ENCODE measurements around the gene FCGR2B. TPM values are rescaled to one million over a fixed set of nuclear protein-coding genes. Genes with fewer than 3 reads are reported as not detected.
"Not testable (repeated sequence)": the region's sequence is repeated elsewhere in the genome, so short reads cannot be mapped to it uniquely, and the experiment has no call there.

Gene FCGR2B
- total and polyA plus RNA-seq, 2 donors (not counting 3 experiments of a cell fraction or from before 2014, with no cell fraction given), result not detected

GRCh38 chr1:161636976-161637375 is 26.0 kb upstream of the FCGR2B start:
- H3K79me2 ChIP-seq (ENCODE audit: control insufficient read depth, insufficient read depth, low read length); H3K9me1 ChIP-seq (replicated peaks; ENCODE audit: control insufficient read depth, extremely low read depth, insufficient read depth, low read length); H3K27ac ChIP-seq (ENCODE audit: insufficient read depth, low read depth, low read length); H3K36me3 ChIP-seq (ENCODE audit: control insufficient read depth in 2 of 2, extremely low read depth in 1 of 2, insufficient read depth in 2 of 2, low read length in 2 of 2); H3K9ac ChIP-seq (replicated peaks; ENCODE audit: extremely low read depth, insufficient read depth, low read length); H3K4me1 ChIP-seq (ENCODE audit: control insufficient read depth, extremely low read depth, insufficient read depth, low read length); dilution Hi-C loops (cut with MboI; ENCODE audit: extremely low pct_ligation_motif_present, low sequenced_read_pairs); H3K9me3 ChIP-seq (replicated peaks; ENCODE audit: control insufficient read depth, insufficient read depth, low read length); H2AFZ ChIP-seq (ENCODE audit: low read depth, low read length); DNase-seq (ENCODE audit: low read depth, low spot score); H4K20me1 ChIP-seq (replicated peaks; ENCODE audit: control insufficient read depth, extremely low read depth, insufficient read depth, low read length); BruUV-seq (replicated peaks); CTCF ChIA-PET; intact Hi-C loops (cut with micrococcal nuclease); POLR2A ChIA-PET; H3K4me2 ChIP-seq (ENCODE audit: insufficient read depth, low read length); FAIRE-seq; H3K4me3 ChIP-seq (replicated peaks in 1 of 3; ENCODE audit: insufficient read depth in 1 of 3, low read depth in 1 of 3, low read length in 3 of 3); H3K27me3 ChIP-seq (ENCODE audit: control insufficient read depth in 2 of 2, insufficient read depth in 2 of 2, low read length in 2 of 2): not testable (repeated sequence)

DNA sequence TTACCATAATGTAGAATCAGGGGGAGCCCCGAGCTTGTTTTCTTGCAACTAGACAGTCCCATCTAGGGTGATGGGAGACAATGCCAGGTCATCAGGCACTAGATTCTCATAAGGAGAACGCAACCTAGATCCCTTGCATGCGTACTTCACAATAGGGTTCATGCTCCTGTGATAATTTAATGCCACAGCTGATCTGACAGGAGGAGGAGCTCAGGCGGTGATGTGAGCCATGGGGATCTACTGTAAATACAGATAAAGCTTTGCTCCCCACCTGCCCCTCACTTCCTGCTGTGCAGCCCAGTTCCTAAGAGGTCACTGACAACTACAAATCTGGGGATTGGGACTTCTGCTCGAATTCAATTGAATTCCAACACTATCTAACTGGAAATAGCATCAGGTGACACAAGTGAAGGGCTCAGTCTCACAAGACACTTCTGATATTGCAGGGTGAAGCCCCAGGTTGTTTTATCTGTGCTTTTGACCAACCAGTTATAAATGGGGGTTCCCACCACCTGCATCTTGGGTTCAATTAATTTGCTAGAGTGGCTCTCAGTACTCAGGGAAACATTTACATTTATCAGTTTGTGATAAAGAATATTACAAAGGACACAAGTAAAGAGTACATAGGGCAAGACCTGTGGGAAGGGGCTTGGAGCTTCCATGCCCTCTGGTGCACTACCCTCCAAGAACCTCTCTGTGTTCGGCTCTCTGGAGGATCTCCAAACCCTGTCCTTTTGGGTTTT is 24.5 kb upstream of the FCGR2B start:
- H3K4me1 ChIP-seq (ENCODE audit: control insufficient read depth, extremely low read depth, insufficient read depth, low read length); H3K9me1 ChIP-seq (replicated peaks; ENCODE audit: control insufficient read depth, extremely low read depth, insufficient read depth, low read length); H3K36me3 ChIP-seq (ENCODE audit: control insufficient read depth in 2 of 2, extremely low read depth in 1 of 2, insufficient read depth in 2 of 2, low read length in 2 of 2); DNase-seq (ENCODE audit: low read depth, low spot score); H3K9me3 ChIP-seq (replicated peaks; ENCODE audit: control insufficient read depth, insufficient read depth, low read length); H3K4me2 ChIP-seq (ENCODE audit: insufficient read depth, low read length); intact Hi-C loops (cut with micrococcal nuclease); CTCF ChIA-PET; H3K4me3 ChIP-seq (replicated peaks in 1 of 3; ENCODE audit: insufficient read depth in 1 of 3, low read depth in 1 of 3, low read length in 3 of 3); H4K20me1 ChIP-seq (replicated peaks; ENCODE audit: control insufficient read depth, extremely low read depth, insufficient read depth, low read length); H3K79me2 ChIP-seq (ENCODE audit: control insufficient read depth, insufficient read depth, low read length); POLR2A ChIA-PET; H2AFZ ChIP-seq (ENCODE audit: low read depth, low read length); H3K9ac ChIP-seq (replicated peaks; ENCODE audit: extremely low read depth, insufficient read depth, low read length); H3K27ac ChIP-seq (ENCODE audit: insufficient read depth, low read depth, low read length); dilution Hi-C loops (cut with MboI; ENCODE audit: extremely low pct_ligation_motif_present, low sequenced_read_pairs); H3K27me3 ChIP-seq (ENCODE audit: control insufficient read depth in 2 of 2, insufficient read depth in 2 of 2, low read length in 2 of 2); FAIRE-seq; BruUV-seq (replicated peaks): not testable (repeated sequence)

GRCh38 chr1:161639203-161639602 is 23.7 kb upstream of the FCGR2B start:
- H2AFZ ChIP-seq (ENCODE audit: low read depth, low read length); dilution Hi-C loops (cut with MboI; ENCODE audit: extremely low pct_ligation_motif_present, low sequenced_read_pairs); H3K4me3 ChIP-seq (replicated peaks in 1 of 3; ENCODE audit: insufficient read depth in 1 of 3, low read depth in 1 of 3, low read length in 3 of 3); H3K9ac ChIP-seq (replicated peaks; ENCODE audit: extremely low read depth, insufficient read depth, low read length); H3K4me2 ChIP-seq (ENCODE audit: insufficient read depth, low read length); H3K36me3 ChIP-seq (ENCODE audit: control insufficient read depth in 2 of 2, extremely low read depth in 1 of 2, insufficient read depth in 2 of 2, low read length in 2 of 2); H3K79me2 ChIP-seq (ENCODE audit: control insufficient read depth, insufficient read depth, low read length); BruUV-seq (replicated peaks); H4K20me1 ChIP-seq (replicated peaks; ENCODE audit: control insufficient read depth, extremely low read depth, insufficient read depth, low read length); H3K27me3 ChIP-seq (ENCODE audit: control insufficient read depth in 2 of 2, insufficient read depth in 2 of 2, low read length in 2 of 2); POLR2A ChIA-PET; H3K27ac ChIP-seq (ENCODE audit: insufficient read depth, low read depth, low read length); CTCF ChIA-PET; intact Hi-C loops (cut with micrococcal nuclease); H3K9me3 ChIP-seq (replicated peaks; ENCODE audit: control insufficient read depth, insufficient read depth, low read length); DNase-seq (ENCODE audit: low read depth, low spot score); FAIRE-seq; H3K9me1 ChIP-seq (replicated peaks; ENCODE audit: control insufficient read depth, extremely low read depth, insufficient read depth, low read length); H3K4me1 ChIP-seq (ENCODE audit: control insufficient read depth, extremely low read depth, insufficient read depth, low read length): not testable (repeated sequence)

GRCh38 chr1:161642697-161643096 is 20.2 kb upstream of the FCGR2B start:
- CTCF ChIA-PET; H3K4me3 ChIP-seq (replicated peaks in 1 of 3; ENCODE audit: insufficient read depth in 1 of 3, low read depth in 1 of 3, low read length in 3 of 3); H3K4me1 ChIP-seq (ENCODE audit: control insufficient read depth, extremely low read depth, insufficient read depth, low read length); H4K20me1 ChIP-seq (replicated peaks; ENCODE audit: control insufficient read depth, extremely low read depth, insufficient read depth, low read length); DNase-seq (ENCODE audit: low read depth, low spot score); FAIRE-seq; H3K27me3 ChIP-seq (ENCODE audit: control insufficient read depth in 2 of 2, insufficient read depth in 2 of 2, low read length in 2 of 2); H2AFZ ChIP-seq (ENCODE audit: low read depth, low read length); BruUV-seq (replicated peaks); H3K36me3 ChIP-seq (ENCODE audit: control insufficient read depth in 2 of 2, extremely low read depth in 1 of 2, insufficient read depth in 2 of 2, low read length in 2 of 2); H3K9me1 ChIP-seq (replicated peaks; ENCODE audit: control insufficient read depth, extremely low read depth, insufficient read depth, low read length); POLR2A ChIA-PET; dilution Hi-C loops (cut with MboI; ENCODE audit: extremely low pct_ligation_motif_present, low sequenced_read_pairs); H3K79me2 ChIP-seq (ENCODE audit: control insufficient read depth, insufficient read depth, low read length); H3K4me2 ChIP-seq (ENCODE audit: insufficient read depth, low read length); H3K9ac ChIP-seq (replicated peaks; ENCODE audit: extremely low read depth, insufficient read depth, low read length); intact Hi-C loops (cut with micrococcal nuclease); H3K27ac ChIP-seq (ENCODE audit: insufficient read depth, low read depth, low read length); H3K9me3 ChIP-seq (replicated peaks; ENCODE audit: control insufficient read depth, insufficient read depth, low read length): not testable (repeated sequence)

Measured in endothelial cell of umbilical vein (primary cell).